Medulla oblongata (tissue), 1 donor: Measurements from ENCODE around the gene MKNK1.
A peak's percentile ranks its signal among the peaks of the same experiment; 100 is the strongest.
"Not testable (repeated sequence)": the region's sequence is repeated elsewhere in the genome, so short reads cannot be mapped to it uniquely, and the experiment has no call there.

Source experiments
- DNase-seq: peaks from one replicate; pipeline ENCODE4 v3.0.0-alpha.2; 2015; ENCODE audit errors: extremely low spot score

Gene MKNK1

DNA sequence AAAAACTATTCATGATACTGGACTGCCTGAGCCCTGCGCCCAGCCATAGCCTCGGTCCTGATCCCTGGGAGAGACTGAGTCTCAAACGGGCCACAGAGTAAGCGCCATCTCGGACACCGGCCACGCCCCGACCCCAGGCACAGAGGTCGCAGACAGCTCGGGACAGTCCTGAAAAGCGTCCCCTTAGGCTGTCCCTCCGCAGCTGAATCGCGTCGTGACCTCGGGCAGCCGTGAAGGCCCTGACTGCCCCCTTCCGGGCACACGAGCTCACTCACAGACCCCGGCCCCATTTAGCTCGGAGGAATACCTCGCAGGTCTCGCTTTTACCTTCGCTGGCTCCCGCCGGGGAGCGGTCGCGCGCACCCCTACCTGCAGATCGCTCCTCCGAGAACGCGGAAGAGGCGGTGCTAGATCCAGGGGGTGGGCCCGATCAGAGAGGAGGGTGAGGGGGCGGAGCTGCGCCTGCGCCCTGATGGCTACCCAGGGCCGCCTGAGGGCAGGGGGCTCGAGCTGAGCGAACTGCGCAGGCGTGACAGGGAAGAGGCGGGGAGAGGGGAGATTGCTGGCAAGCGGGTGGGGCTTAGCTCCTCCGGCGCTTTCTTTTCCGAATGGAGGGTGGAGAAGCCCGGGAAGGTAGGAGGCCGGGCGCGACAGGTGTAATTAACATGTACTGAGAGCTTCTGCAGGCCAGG is at the start of gene MKNK1:
Gene MKNK1 (minus strand): TSS at position 411 of the 692 bp plus-strand sequence. CDS start 20,941 bp downstream, outside the sequence.
- peak; percentile 93 for DNase-seq

DNA sequence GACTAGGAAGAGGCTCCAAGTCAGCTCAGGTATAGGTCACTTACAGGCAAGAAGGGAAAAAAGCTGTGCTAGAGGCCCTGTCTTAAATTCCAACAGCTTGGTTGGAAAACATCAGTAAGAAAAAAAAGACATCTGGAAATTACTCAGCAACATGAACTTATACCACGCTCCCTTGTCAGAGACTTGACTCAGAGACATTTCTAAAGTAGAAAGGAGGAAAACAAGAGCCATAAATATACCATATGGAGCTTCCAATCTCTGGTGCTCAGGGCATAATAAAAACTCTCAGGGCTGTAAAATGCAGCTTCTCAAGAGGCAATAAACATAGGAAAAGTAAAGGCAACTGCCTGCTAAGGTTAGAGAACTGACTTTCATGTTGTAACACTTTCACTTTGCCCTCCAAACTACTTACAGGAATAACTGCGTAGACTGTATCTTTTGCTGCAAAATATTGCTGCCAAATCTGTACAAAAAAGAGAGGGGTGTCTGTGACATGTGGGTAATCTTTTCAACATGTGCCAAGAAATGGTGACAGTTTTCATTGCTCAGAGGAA is 49.4 kb upstream of the MKNK1 start:
- DNase-seq, result no peak

DNA sequence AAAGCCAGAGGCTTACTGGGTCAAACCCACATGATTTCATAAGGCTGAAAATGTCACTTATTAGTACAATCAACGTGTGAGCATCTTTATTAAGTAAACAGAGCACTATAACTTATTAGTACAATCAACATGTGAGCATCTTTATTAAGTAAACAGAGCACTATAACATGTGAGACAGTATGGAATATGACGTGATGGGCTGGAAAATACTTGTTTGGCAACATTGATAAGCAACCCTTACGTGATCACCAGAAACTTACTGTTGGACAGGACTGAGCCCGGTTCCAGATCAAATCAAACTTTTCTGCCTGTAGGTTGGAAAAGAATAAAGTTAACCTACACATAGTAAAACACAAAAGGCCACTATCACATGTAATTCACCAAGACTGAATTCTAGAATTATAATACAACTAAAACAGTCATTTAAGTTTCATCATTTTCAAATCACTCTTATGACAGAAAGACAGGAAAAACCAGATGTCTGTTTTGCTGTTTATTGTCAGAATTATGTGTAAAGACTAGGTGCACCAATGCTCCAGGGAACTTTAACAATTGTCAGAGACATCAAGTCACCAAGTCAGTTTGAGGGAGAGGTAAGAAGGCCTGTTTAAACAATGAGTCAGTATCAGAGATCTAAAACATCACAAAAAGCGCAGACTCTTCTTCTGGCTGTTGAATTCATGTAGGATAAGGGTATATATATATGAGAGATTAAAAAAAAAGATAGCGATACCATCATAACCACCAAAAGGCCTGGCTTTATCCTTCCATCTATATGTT is 48.4 kb upstream of the MKNK1 start:
- no peak for DNase-seq

DNA sequence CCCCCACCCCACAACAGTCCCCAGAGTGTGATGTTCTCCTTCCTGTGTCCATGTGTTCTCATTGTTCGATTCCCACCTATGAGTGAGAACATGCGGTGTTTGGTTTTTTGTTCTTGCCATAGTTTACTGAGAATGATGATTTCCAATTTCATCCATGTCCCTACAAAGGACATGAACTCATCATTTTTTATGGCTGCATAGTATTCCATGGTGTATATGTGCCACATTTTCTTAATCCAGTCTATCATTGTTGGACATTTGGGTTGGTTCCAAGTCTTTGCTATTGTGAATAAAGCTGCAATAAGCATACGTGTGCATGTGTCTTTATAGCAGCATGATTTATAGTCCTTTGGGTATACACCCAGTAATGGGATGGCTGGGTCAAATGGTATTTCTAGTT is 47.1 kb upstream of the MKNK1 start:
- DNase-seq, result not testable (repeated sequence)

DNA sequence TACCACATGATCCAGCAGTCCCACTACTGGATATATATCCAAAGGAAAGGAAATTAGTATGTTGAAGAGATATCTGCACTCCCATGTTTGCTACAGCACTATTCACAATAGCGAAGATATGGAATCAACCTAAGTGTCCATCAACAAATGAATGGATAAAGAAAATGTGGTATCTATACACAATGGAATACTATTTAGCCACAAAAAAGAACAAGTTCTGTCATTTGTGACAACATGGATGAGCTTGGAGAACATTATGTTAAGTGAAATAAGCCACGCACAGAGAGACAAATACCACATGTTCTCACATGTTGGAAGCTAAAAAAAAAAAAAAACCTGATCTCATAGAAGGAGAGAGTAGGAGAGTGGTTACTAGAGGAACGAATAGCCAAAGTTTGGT is 46.4 kb upstream of the MKNK1 start:
- no peak for DNase-seq

DNA sequence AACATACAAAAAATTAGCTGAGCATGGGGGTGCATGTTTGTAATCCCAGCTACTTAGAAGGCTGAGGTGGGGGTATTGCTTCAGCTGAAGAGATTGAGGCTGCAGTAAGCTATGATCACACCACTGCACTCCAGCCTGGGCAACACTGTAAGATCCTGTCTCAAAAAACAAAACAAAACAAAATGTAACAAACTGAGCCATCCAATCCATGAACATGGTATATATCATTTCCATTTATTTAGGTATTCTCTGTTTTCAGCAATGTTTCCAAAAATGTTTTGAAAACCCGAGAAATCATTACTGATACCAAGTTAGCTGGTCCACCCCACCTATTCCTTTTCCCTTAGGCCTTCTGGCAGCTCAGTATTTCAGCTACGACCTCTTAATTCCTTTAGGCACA is 45.7 kb upstream of the MKNK1 start:
- no peak for DNase-seq

DNA sequence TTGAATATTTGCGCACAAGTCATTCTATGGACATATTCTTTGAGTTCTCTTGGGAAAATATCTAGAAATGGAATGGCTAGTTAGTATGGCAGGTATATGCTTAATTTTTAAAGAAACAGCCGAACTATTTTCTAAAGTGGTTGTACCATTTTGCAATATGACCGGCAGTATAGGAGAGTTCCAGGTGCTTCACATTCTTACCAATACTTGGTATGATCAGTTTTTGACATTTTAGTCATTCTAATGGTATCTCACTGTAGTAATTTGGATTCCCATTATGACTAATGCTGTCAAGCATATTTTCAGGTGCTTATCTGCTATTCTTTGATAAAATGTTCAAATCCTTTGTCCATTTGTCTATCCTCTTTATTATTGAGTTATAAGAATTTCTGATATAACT is 43.5 kb upstream of the MKNK1 start:
- DNase-seq, result no peak

DNA sequence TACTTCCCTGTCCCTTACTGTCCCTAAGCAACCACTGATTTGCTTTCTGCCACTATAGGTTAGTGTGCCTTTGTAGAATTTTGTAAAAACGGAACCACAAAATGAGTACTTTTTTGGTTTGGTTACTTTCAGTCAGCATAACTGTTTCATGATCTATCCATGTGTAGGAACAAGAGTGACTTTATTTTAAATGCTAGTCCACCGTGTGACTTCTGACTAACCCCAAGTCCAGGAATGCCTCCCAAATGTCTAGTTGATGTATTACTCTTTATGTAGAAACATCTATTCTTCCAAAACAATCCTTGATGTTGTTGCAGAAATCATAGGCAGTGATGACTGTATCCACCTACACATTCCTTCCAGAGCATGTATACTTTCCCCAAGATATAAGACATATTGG is 42.8 kb upstream of the MKNK1 start:
- DNase-seq, result no peak

DNA sequence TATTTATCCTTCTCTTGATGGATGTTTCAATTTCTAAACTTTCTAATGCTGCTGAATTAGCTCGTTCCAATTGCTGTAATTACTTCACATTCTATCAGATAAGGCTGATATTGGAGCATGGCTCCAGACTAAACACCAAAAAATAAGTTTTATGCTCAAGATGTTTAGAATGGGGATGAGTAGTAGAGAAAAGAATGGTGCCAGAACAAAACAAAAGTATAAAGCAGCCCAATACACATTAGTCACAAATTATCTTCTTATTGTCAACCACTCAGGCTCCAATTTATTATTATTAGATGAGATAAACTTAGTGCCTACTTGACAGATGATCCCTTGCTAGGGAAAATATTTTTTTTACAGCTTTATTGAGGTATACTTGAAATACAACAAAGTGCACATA is 42.3 kb upstream of the MKNK1 start:
- no peak for DNase-seq

DNA sequence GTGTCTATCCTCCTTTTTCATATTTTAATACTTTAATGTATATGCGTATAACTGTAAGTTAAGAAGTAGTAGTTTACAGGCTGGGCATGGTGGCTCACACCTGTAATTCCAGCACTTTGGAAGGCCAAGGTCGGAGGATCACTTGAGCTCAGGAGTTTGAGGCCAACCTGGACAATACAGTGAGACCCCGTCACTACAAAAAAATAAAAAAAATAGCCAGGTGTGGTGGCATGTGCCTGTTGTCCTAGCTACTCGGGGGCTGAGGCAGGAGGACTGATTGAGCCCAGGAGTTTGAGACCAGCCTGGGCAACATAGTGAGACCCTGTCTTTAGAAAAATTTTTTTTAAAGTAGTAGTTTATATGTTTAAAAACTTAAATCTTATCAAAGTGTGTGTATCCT is 41.7 kb upstream of the MKNK1 start:
- DNase-seq, result no peak

DNA sequence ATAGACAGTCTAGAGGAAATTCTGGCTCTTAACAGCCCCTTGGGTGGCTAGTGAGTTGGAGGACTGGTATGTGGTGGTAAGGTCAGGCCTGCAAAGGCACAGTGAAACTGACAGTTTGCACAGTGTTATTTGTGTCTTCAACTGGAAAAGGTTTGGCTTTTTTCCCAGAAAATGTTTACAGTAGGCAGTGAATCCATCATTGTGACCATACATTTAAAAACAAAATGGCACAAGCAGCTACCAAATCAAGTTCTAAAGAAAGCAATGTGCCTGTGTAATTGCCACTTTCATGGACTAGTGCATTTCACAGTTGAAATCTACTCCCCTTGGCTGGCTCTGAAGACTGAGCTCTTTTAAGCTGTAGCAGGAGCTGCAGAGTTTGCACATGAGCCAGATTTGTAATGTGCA is 39.3 kb upstream of the MKNK1 start:
- DNase-seq, result peak; percentile 37

DNA sequence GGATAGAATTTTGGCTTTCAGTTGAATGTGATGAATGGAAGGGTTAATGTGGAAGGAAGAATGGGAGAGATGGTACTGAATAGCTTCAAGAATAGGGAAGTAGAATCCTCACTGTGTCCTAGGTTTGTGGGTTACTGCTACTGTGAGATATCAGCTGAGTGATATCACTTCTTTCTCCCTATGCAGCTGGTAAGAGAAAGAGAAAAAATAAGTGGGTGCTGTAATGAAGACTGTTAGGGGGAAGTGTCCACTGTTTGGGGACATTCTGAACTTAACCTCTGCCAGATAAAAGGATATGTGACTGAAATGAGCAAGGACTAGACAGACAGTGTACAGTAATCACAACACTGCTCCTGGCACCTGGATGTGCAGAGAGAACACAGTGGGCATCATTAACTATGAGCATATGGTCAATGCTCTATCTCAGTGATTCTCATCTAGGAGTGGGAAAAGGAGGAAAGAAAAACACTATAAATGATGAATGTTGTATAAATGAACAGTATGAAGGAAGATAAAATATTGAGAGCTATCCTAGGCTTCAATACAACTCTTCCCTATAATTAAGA is 38.1 kb upstream of the MKNK1 start:
- DNase-seq, result peak; percentile 3

DNA sequence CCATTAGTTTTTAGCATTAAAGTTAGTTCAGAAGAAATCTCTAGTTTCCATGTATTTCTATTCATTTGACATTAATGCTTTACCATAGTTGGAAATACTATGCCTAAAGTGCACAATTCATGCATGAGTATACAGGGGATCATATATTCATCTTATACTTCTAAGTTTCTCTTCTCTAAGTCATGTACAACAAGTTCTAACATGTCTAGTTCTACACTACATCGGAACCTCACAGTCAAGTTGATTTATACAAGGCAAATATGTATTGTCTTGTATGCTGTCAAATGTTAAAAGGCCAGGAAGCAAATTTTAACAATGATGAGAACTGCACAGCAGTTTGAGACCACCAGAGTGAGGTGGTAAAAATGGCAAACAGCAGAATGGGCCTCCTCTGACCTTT is 35.5 kb upstream of the MKNK1 start:
- no peak for DNase-seq

DNA sequence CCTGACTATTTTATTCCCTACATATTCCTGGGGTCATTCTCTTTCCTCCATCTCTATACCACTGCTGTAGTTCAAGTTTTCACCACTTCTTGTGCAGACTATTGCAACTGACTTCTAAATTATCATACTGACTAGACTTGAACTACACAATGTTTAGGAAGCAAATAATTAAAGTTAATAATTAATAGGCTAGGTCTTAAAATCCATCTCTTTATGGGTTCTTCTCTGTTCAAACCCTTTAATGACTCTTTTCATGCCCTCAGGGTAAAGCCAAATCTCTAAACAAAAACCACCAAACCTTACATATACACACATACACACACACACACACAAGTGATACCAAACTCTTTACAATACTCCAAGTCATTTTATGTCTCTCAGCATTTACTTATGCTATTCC is 34.9 kb upstream of the MKNK1 start:
- no peak for DNase-seq

DNA sequence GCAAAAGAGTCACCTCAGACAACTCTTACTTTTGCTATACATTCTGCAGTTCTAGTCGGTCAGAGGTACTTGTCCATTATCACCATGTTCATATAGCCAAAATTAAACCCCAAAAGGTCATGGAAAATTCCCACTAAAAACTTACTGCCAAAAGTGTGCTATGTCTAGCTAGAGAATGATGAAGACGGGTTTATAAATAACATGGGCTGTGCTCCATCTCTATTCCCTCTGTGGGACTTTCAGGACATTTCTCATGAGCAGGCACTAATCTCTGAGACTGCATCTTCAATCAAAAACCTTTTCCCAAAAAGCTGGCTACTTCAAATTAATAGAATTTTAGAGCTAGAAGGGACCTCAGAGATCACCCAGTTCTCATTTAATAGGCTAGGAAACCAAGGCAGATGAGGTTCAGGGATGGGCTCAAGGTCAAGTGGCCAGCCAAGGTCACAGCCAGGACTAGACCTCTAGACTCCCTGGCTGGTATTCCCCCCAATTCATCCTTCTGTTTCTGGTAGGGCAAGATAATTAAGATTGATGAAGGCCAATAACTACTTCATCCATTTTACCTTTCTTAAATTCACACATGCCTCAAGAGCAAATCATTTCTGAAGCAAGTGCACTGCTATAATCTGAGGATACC is 33.5 kb upstream of the MKNK1 start:
- no peak for DNase-seq

DNA sequence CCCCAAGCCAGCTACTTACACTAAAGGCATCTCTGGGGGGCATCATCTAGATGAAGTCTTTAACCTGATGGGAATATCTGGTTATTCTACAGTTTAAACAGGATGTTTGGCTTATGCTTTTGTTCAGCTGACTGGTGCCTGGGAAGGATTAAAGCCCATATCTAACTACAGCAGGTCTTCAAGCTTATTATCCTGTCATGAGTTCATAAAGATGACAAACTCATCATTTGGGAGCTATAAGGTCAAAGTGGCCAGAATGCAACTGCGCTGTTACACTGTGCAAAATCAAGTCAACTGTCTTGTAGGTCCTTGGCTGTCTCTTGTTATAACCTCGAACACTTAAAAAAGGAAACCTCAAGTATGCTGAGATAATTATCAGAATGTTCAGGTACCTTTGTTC is 31.1 kb upstream of the MKNK1 start:
- DNase-seq, result no peak

DNA sequence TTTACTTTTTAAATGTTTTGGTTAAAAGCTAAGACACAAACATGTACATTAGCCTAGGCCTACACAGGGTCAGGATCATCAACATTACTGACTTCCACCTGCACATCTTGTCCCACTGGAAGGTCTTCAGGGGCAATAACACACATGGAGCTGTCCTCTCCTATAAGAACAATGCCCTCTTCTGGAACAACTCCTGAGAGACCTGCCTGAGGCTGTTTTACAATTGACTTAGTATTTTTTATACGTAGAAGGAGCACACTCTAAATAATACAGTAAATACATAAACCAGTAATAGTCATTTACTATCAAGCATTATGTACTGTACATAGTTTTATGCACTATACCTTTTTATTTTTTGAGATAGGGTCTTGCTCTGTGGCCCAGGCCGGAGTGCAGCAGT is 26.7 kb upstream of the MKNK1 start:
- no peak for DNase-seq

DNA sequence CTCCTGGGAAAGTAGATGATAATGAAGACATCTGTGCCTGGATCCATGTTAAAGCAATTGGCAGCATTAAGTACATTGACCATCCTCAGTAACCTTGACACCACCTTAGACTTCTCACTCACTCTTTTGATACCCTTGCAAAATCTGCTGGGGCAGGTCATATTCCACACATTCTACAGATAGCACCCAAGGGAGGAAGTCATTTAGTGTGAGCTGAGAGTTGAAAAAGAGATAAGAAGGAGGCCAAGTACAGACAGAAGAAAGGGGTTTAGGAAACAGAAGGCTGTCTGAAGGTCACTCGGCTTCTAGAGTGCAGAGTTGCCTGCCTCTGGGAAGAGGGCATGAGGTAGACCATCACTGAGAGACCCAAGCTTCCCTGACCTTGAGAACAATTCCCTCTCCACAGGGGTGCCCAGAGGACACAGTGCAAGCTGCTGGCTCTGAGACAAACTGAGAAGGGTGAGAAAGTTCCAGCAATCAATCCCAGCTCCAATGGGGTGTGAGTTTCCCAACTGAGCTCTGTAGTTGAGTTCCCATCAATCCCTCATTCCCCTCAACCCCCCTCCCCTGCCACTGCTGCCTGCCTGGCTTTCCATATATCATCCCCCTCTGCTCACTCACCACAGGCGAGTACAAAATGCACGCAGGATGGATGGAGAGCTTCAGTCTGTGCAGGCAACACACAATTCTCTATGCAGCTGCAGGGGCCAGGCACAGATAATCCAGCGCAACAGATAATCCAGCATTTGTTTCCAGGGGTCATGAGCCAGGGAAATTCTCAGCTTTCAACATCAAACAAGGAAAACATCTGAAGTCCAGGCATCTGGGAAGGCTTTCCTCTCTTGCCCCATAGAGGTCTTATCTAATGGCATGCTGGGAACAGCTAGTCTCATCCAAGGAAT is 19.9 kb upstream of the MKNK1 start:
- DNase-seq, result no peak

DNA sequence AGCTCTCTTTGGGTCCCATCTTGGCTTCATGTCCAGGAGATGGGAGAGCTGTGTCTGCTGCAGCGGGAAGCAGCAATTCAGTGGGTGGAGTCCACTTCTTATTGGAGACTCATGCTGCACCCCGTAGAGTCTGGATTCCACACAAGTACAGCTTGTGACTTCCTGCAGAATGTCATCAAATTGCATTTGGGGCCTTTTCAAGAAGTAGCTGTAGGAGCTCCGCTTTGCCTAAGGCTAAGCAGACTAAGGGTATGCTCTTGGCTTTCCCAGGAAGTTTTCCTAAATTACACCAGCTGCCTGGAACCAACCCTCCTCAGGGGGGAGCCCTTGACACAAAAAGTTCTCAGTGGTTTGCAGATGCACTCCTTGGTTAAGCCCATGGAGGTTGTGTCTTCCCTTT is 18.3 kb upstream of the MKNK1 start:
- DNase-seq, result no peak

DNA sequence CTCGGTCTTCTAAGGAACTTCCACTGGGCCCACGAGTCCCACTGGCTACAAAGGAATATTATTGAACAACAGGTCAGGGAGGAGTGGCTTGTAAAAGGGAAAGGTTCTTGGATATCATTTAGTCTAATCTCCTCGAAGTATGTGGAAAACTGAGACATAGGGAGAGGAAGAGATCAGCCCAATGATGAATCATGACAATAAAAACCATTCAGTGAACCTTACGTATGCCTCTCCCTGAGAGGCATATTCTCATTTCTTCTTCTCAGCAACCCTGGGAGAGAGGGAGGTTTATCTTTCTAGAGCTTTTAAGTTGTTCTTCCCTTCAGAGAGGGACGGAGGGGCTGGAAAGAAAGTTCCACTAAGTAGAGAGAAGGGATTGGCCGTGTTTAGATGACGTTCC is 17.9 kb upstream of the MKNK1 start:
- no peak for DNase-seq

DNA sequence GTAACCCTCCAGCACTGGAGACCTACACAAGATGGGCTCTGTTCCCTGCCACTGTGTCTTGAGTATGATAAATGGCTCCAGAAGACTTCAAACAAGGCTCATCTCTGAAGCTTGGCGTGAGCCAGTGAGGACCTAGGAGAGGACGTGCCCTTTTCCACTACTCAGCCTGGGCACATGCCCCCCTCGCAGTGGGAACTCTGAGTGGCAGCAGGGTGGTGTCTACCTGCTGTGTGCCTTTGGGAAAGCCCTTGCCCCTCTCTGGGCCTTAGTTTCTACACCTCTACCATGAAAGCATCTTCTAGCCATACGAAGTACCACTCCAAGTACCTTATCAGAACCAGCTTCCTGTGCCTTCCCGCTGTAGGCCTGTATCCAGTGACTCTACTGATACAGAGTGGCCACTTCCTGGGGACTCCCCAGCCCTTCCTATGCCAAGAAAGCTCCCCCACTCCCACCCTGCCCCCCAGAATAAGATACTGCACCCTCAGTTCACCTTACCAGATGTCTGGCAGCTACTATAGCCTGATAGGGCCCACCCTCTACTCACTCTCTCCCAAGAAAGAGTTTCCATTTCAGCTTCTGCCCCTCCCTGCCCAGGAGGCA is 15.7 kb upstream of the MKNK1 start:
- no peak for DNase-seq
